ENCODE results near the gene NEUROD1.

The NEUROD1 gene

DNA sequence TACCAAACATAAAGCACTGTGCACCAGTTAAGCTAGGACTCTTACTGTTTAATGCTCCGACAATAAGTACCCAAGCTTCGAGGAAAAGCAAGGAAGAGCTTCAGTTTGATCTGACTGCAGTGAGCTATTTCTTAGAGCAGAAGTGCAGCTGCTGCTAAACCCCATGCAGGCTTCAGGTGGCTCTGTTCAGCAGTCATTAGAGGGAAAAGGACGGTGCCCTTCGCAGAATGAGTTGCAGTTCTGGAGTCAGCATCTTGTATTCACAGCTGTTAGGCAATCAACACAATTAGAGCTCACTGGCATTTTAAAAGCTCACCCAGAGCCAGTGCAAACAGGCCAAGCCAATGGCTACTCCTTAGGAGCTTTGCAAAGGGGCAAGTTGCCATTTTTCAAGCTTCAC, 21.9 kb downstream of the NEUROD1 start:
- Histone ChIP-seq H3K4me3 (ENCODE audit: low read depth, low read length) (no peak overlapping the region), H3K4me1 (ENCODE audit: control insufficient read depth, insufficient read depth, low read length) (no peaks in the 10 kb centered on the region; the same call in 1 of the 2 replicates), H3K9me3 (ENCODE audit: control insufficient read depth, insufficient read depth, low read depth, low read length) (no peaks in the 10 kb centered on the region), H3K27ac (ENCODE audit: extremely low read depth, low read depth, low read length) (no peak overlapping the region), H3K36me3 (ENCODE audit: control insufficient read depth in 2 of 2, insufficient read depth in 1 of 2, low read length in 2 of 2) (no peaks in the 10 kb centered on the region)
- ChIA-PET CTCF (interaction anchor here (1.3 kb wide), 1 partner anchor 57 kb away, joined by 3 read pairs; no protein-coding TSS in a partner anchor), POLR2A (no interaction called here)
- no peak for TF ChIP-seq ZNF23 (tag by site-specific recombination; IDR thresholded peaks at IDR 0.05; ENCODE audit: borderline replicate concordance)
- TF ChIP-seq, protein P1, sequence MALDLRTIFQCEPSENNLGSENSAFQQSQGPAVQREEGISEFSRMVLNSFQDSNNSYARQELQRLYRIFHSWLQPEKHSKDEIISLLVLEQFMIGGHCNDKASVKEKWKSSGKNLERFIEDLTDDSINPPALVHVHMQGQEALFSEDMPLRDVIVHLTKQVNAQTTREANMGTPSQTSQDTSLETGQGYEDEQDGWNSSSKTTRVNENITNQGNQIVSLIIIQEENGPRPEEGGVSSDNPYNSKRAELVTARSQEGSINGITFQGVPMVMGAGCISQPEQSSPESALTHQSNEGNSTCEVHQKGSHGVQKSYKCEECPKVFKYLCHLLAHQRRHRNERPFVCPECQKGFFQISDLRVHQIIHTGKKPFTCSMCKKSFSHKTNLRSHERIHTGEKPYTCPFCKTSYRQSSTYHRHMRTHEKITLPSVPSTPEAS (tag by site-specific recombination; IDR thresholded peaks at IDR 0.05), result no peak
- TF ChIP-seq, protein P2, sequence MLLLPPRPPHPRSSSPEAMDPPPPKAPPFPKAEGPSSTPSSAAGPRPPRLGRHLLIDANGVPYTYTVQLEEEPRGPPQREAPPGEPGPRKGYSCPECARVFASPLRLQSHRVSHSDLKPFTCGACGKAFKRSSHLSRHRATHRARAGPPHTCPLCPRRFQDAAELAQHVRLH (tag by site-specific recombination; IDR thresholded peaks at IDR 0.05), result no peak
- no peak for TF ChIP-seq ZSCAN30 (tag by site-specific recombination; IDR thresholded peaks at IDR 0.05)

DNA sequence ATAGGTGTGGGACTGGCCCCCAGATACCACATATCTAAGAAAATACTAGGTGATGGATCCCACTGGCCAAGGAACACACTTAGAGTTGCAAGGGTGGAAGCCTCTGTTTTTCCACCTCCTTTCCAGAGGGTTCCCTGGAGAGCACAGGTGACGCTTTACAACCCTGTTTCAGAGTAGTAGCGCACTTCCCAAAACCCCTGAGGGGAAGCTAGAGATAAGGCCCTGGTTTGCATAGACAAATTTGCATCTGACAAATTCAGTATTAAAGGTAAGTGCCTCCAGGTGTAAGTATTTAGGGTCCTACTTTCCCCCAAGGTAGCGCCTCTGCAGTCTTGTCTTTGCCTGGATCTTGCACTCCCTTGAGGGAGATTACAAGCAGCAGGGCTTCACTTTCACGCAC, 22.9 kb downstream of the NEUROD1 start:
- ChIA-PET POLR2A (no interaction called here), CTCF (interaction anchor here (0.7 to 1.3 kb wide), 3 partner anchors 13 to 201 kb away, joined by 3 to 5 read pairs (median 4); partner anchors contain the start of gene ITGA4)
- no peaks in the 10 kb centered on the region for H3K36me3 ChIP-seq (ENCODE audit: control insufficient read depth in 2 of 2, insufficient read depth in 1 of 2, low read length in 2 of 2)
- H3K27ac ChIP-seq (ENCODE audit: extremely low read depth, low read depth, low read length), result no peak overlapping the region
- no peaks in the 10 kb centered on the region for H3K9me3 ChIP-seq (ENCODE audit: control insufficient read depth, insufficient read depth, low read depth, low read length)
- no peaks in the 10 kb centered on the region; the same call in 1 of the 2 replicates for H3K4me1 ChIP-seq (ENCODE audit: control insufficient read depth, insufficient read depth, low read length)
- no peak overlapping the region for H3K4me3 ChIP-seq (ENCODE audit: low read depth, low read length)
- TF ChIP-seq, protein P3, sequence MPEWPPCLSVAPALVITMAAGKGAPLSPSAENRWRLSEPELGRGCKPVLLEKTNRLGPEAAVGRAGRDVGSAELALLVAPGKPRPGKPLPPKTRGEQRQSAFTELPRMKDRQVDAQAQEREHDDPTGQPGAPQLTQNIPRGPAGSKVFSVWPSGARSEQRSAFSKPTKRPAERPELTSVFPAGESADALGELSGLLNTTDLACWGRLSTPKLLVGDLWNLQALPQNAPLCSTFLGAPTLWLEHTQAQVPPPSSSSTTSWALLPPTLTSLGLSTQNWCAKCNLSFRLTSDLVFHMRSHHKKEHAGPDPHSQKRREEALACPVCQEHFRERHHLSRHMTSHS (tag by site-specific recombination; IDR thresholded peaks at IDR 0.05), result no peak
- TF ChIP-seq, protein P4, sequence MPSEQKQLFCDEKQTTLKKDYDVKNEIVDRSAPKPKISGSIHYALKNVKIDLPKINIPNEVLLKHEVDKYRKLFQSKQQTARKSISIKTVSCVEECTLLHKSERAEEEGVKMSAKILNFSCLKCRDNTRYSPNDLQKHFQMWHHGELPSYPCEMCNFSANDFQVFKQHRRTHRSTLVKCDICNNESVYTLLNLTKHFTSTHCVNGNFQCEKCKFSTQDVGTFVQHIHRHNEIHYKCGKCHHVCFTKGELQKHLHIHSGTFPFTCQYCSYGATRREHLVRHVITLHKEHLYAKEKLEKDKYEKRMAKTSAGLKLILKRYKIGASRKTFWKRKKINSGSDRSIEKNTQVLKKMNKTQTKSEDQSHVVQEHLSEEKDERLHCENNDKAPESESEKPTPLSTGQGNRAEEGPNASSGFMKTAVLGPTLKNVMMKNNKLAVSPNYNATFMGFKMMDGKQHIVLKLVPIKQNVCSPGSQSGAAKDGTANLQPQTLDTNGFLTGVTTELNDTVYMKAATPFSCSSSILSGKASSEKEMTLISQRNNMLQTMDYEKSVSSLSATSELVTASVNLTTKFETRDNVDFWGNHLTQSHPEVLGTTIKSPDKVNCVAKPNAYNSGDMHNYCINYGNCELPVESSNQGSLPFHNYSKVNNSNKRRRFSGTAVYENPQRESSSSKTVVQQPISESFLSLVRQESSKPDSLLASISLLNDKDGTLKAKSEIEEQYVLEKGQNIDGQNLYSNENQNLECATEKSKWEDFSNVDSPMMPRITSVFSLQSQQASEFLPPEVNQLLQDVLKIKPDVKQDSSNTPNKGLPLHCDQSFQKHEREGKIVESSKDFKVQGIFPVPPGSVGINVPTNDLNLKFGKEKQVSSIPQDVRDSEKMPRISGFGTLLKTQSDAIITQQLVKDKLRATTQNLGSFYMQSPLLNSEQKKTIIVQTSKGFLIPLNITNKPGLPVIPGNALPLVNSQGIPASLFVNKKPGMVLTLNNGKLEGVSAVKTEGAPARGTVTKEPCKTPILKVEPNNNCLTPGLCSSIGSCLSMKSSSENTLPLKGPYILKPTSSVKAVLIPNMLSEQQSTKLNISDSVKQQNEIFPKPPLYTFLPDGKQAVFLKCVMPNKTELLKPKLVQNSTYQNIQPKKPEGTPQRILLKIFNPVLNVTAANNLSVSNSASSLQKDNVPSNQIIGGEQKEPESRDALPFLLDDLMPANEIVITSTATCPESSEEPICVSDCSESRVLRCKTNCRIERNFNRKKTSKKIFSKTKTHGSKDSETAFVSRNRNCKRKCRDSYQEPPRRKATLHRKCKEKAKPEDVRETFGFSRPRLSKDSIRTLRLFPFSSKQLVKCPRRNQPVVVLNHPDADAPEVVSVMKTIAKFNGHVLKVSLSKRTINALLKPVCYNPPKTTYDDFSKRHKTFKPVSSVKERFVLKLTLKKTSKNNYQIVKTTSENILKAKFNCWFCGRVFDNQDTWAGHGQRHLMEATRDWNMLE (tag by site-specific recombination; conservative IDR thresholded peaks at IDR 0.05; ENCODE audit: low read depth), result no peak
- TF ChIP-seq, protein P5, sequence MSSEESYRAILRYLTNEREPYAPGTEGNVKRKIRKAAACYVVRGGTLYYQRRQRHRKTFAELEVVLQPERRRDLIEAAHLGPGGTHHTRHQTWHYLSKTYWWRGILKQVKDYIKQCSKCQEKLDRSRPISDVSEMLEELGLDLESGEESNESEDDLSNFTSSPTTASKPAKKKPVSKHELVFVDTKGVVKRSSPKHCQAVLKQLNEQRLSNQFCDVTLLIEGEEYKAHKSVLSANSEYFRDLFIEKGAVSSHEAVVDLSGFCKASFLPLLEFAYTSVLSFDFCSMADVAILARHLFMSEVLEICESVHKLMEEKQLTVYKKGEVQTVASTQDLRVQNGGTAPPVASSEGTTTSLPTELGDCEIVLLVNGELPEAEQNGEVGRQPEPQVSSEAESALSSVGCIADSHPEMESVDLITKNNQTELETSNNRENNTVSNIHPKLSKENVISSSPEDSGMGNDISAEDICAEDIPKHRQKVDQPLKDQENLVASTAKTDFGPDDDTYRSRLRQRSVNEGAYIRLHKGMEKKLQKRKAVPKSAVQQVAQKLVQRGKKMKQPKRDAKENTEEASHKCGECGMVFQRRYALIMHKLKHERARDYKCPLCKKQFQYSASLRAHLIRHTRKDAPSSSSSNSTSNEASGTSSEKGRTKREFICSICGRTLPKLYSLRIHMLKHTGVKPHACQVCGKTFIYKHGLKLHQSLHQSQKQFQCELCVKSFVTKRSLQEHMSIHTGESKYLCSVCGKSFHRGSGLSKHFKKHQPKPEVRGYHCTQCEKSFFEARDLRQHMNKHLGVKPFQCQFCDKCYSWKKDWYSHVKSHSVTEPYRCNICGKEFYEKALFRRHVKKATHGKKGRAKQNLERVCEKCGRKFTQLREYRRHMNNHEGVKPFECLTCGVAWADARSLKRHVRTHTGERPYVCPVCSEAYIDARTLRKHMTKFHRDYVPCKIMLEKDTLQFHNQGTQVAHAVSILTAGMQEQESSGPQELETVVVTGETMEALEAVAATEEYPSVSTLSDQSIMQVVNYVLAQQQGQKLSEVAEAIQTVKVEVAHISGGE (tag by site-specific recombination; conservative IDR thresholded peaks at IDR 0.05; ENCODE audit: low read depth), result no peak
- TF ChIP-seq, protein P6, sequence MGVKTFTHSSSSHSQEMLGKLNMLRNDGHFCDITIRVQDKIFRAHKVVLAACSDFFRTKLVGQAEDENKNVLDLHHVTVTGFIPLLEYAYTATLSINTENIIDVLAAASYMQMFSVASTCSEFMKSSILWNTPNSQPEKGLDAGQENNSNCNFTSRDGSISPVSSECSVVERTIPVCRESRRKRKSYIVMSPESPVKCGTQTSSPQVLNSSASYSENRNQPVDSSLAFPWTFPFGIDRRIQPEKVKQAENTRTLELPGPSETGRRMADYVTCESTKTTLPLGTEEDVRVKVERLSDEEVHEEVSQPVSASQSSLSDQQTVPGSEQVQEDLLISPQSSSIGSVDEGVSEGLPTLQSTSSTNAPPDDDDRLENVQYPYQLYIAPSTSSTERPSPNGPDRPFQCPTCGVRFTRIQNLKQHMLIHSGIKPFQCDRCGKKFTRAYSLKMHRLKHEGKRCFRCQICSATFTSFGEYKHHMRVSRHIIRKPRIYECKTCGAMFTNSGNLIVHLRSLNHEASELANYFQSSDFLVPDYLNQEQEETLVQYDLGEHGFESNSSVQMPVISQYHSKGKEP (tag by site-specific recombination; IDR thresholded peaks at IDR 0.05), result no peak
- no peak for TF ChIP-seq ZNF544 (tag by site-specific recombination; IDR thresholded peaks at IDR 0.05)
- no peak for TF ChIP-seq ZNF174 (tag by site-specific recombination; IDR thresholded peaks at IDR 0.05)
- TF ChIP-seq, protein P7, sequence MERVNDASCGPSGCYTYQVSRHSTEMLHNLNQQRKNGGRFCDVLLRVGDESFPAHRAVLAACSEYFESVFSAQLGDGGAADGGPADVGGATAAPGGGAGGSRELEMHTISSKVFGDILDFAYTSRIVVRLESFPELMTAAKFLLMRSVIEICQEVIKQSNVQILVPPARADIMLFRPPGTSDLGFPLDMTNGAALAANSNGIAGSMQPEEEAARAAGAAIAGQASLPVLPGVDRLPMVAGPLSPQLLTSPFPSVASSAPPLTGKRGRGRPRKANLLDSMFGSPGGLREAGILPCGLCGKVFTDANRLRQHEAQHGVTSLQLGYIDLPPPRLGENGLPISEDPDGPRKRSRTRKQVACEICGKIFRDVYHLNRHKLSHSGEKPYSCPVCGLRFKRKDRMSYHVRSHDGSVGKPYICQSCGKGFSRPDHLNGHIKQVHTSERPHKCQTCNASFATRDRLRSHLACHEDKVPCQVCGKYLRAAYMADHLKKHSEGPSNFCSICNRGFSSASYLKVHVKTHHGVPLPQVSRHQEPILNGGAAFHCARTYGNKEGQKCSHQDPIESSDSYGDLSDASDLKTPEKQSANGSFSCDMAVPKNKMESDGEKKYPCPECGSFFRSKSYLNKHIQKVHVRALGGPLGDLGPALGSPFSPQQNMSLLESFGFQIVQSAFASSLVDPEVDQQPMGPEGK (tag by site-specific recombination; IDR thresholded peaks at IDR 0.05), result no peak
- TF ChIP-seq, protein P8, sequence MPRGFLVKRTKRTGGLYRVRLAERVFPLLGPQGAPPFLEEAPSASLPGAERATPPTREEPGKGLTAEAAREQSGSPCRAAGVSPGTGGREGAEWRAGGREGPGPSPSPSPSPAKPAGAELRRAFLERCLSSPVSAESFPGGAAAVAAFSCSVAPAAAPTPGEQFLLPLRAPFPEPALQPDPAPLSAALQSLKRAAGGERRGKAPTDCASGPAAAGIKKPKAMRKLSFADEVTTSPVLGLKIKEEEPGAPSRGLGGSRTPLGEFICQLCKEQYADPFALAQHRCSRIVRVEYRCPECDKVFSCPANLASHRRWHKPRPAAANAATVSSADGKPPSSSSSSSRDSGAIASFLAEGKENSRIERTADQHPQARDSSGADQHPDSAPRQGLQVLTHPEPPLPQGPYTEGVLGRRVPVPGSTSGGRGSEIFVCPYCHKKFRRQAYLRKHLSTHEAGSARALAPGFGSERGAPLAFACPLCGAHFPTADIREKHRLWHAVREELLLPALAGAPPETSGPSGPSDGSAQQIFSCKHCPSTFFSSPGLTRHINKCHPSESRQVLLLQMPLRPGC (tag by site-specific recombination; IDR thresholded peaks at IDR 0.05), result no peak
- no peak for TF ChIP-seq ZNF266 (tag by site-specific recombination; IDR thresholded peaks at IDR 0.05; ENCODE audit: low read depth)
- TF ChIP-seq ZNF404 (tag by site-specific recombination; IDR thresholded peaks at IDR 0.05), result no peak
- TF ChIP-seq ZNF701 (tag by site-specific recombination; IDR thresholded peaks at IDR 0.05), result no peak
- no peak for TF ChIP-seq ZSCAN30 (tag by site-specific recombination; IDR thresholded peaks at IDR 0.05)
- TF ChIP-seq ZNF843 (tag by site-specific recombination; IDR thresholded peaks at IDR 0.05), result no peak
